Type B pancreatic cell (in vitro differentiated cells): ENCODE measurements around the gene CFAP299. TPM values are rescaled to one million over a fixed set of nuclear protein-coding genes. Genes with fewer than 3 reads are reported as not detected.

ENCODE experiments used
- DNase-seq: peaks from one replicate; pipeline ENCODE4 v3.0.0; 2021; ENCODE audit warnings: mixed read lengths; ENCODE audit not compliant: unreplicated experiment; ENCODE audit errors: extremely low spot score
- H3K27ac Mint-ChIP-seq: 2 replicates; pipeline ENCODE4 v1.8.0; 2021; ENCODE audit warnings: mild to moderate bottlenecking, mixed read lengths
- H3K27me3 Mint-ChIP-seq: 2 replicates; pipeline ENCODE4 v1.8.0; 2021; ENCODE audit warnings: mixed read lengths
- H3K36me3 Mint-ChIP-seq: 2 replicates; pipeline ENCODE4 v1.8.0; 2021; ENCODE audit warnings: mixed read lengths
- H3K4me1 Mint-ChIP-seq: one replicate; pipeline ENCODE4 v1.8.0; 2021; ENCODE audit warnings: mixed read lengths; ENCODE audit not compliant: unreplicated experiment
- H3K4me3 Mint-ChIP-seq: 2 replicates; pipeline ENCODE4 v1.8.0; 2021; ENCODE audit warnings: mild to moderate bottlenecking, mixed read lengths
- H3K9me3 Mint-ChIP-seq: 2 replicates; pipeline ENCODE4 v1.8.0; 2021; ENCODE audit warnings: mixed read lengths
- CTCF ChIP-seq: fragments of 200-600 bp; sonication (generic); conservative IDR thresholded peaks from 2 replicates; pipeline ENCODE4 v1.5.0; 2021; ENCODE audit warnings: antibody characterized with exemption, mild to moderate bottlenecking
- total RNA-seq: library from RNA; stranded (reverse); gene quantifications from 2 replicates; pipeline ENCODE4 v1.2.1, GENCODE V29; 2021; ENCODE audit warnings: low replicate concordance

CFAP299 gene
- total RNA-seq, 1 donor from 2014 or later: 1.1 TPM

GRCh38 chr4:80521438-80521837 lies 185.9 kb downstream of the CFAP299 start:
- Mint-ChIP-seq H3K27me3 (no peaks in the 10 kb centered on the region), H3K9me3 (no peaks in the 10 kb centered on the region), H3K36me3 (no peaks in the 10 kb centered on the region), H3K27ac (no peak overlapping the region), H3K4me3 (no peak overlapping the region), H3K4me1 (no peaks in the 10 kb centered on the region)
- no peak for TF ChIP-seq CTCF
- DNase-seq: no peak

- no peaks in the 10 kb centered on the region for H3K27me3 Mint-ChIP-seq
- H3K27ac Mint-ChIP-seq: no peak overlapping the region
- H3K4me3 Mint-ChIP-seq: no peak overlapping the region
- TF ChIP-seq CTCF: no peak
- H3K4me1 Mint-ChIP-seq: no peaks in the 10 kb centered on the region
- no peaks in the 10 kb centered on the region for H3K36me3 Mint-ChIP-seq
- no peak for DNase-seq
- H3K9me3 Mint-ChIP-seq: no peaks in the 10 kb centered on the region
Observed at GRCh38 chr4:80526697-80527096, 191.2 kb downstream of the CFAP299 start.

GRCh38 chr4:80529026-80529425 lies 193.5 kb downstream of the CFAP299 start:
- no peak overlapping the region for H3K4me3 Mint-ChIP-seq
- TF ChIP-seq CTCF: no peak
- no peak overlapping the region for H3K27ac Mint-ChIP-seq
- DNase-seq: no peak
- H3K4me1 Mint-ChIP-seq: no peaks in the 10 kb centered on the region
- H3K36me3 Mint-ChIP-seq: no peaks in the 10 kb centered on the region
- no peaks in the 10 kb centered on the region for H3K27me3 Mint-ChIP-seq
- no peaks in the 10 kb centered on the region for H3K9me3 Mint-ChIP-seq

GRCh38 chr4:80532674-80533333 lies 197.3 kb downstream of the CFAP299 start:
- H3K36me3 Mint-ChIP-seq: no peaks in the 10 kb centered on the region
- no peak for DNase-seq
- H3K9me3 Mint-ChIP-seq: no peaks in the 10 kb centered on the region
- no peaks in the 10 kb centered on the region for H3K27me3 Mint-ChIP-seq
- no peaks in the 10 kb centered on the region for H3K4me1 Mint-ChIP-seq
- H3K27ac Mint-ChIP-seq: no peak overlapping the region
- TF ChIP-seq CTCF: no peak
- H3K4me3 Mint-ChIP-seq: no peak overlapping the region

GRCh38 chr4:80535551-80535950 lies 200.0 kb downstream of the CFAP299 start:
- no peak overlapping the region for H3K27ac Mint-ChIP-seq
- no peak for DNase-seq

More at GRCh38 chr4:80535551-80535950, 200.0 kb downstream of the CFAP299 start:
- Mint-ChIP-seq H3K36me3 (no peaks in the 10 kb centered on the region), H3K27me3 (no peaks in the 10 kb centered on the region), H3K4me1 (no peaks in the 10 kb centered on the region), H3K4me3 (no peak overlapping the region), H3K9me3 (no peaks in the 10 kb centered on the region)
- no peak for TF ChIP-seq CTCF
